SK-N-SH treated with all-trans-retinoic acid at 6 μM for 48 hours (cell line): ENCODE data around the gene UVRAG.

Experiments used
- ATAC-seq: fragments of 200-7000 bp; cut with Tn5 transposase; 3 replicates; pipeline ENCODE4 v1.9.1; 2020; ENCODE audit warnings: mild to moderate bottlenecking, moderate library complexity
- ARNTL ChIP-seq: fragments of 450-650 bp; formaldehyde crosslinking; IDR thresholded peaks from 2 replicates; pipeline ENCODE4 v1.5.0; 2020; ENCODE audit warnings: low read depth, mild to moderate bottlenecking, moderate library complexity, borderline replicate concordance
- CREB5 ChIP-seq: fragments of 250-450 bp; sonication (Bioruptor Pico); IDR thresholded peaks from 2 replicates; pipeline ENCODE4 v1.5.1; 2020; ENCODE audit warnings: low read depth, mild to moderate bottlenecking, moderate library complexity
- GLIS3 ChIP-seq: fragments of 250-450 bp; sonication (Bioruptor Pico); IDR thresholded peaks from 2 replicates; pipeline ENCODE4 v1.5.0; 2020; ENCODE audit warnings: mild to moderate bottlenecking, moderate library complexity
- ISL1 ChIP-seq: fragments of 250-450 bp; sonication (Bioruptor Pico); IDR thresholded peaks from 2 replicates; pipeline ENCODE4 v2.1.2; 2022; ENCODE audit warnings: mild to moderate bottlenecking, moderate library complexity
- OSR1 ChIP-seq: fragments of 250-450 bp; sonication (Bioruptor Pico); IDR thresholded peaks from 2 replicates; pipeline ENCODE4 v1.8.0; 2022; ENCODE audit warnings: moderate library complexity, mild to moderate bottlenecking, inconsistent platforms
- PATZ1 ChIP-seq: fragments of 250-450 bp; sonication (Bioruptor Pico); IDR thresholded peaks from 2 replicates; pipeline ENCODE4 v1.8.0; 2020; ENCODE audit warnings: mild to moderate bottlenecking, moderate library complexity, borderline replicate concordance
- POU6F1 ChIP-seq: fragments of 250-450 bp; sonication (Bioruptor Pico); IDR thresholded peaks from 2 replicates; pipeline ENCODE4 v1.8.0; 2021; ENCODE audit warnings: low read depth, mild to moderate bottlenecking, moderate library complexity, borderline replicate concordance
- PPARA ChIP-seq: fragments of 250-450 bp; sonication (Bioruptor Pico); IDR thresholded peaks from 2 replicates; pipeline ENCODE4 v1.5.0; 2020; ENCODE audit warnings: mild to moderate bottlenecking, borderline replicate concordance
- RARB ChIP-seq: fragments of 250-450 bp; sonication (Bioruptor Pico); IDR thresholded peaks from 2 replicates; pipeline ENCODE4 v1.8.0; 2021; ENCODE audit warnings: mild to moderate bottlenecking, moderate library complexity
- TCF4 ChIP-seq: fragments of 250-450 bp; sonication (Bioruptor Pico); IDR thresholded peaks from 2 replicates; pipeline ENCODE4 v1.8.0; 2021; ENCODE audit warnings: mild to moderate bottlenecking, moderate library complexity, borderline replicate concordance
- TOX ChIP-seq: fragments of 250-450 bp; sonication (Bioruptor Pico); IDR thresholded peaks from 2 replicates; pipeline ENCODE4 v1.8.0; 2021; ENCODE audit warnings: mild to moderate bottlenecking, moderate library complexity, borderline replicate concordance
- TSHZ2 ChIP-seq: fragments of 250-450 bp; sonication (Bioruptor Pico); IDR thresholded peaks from 2 replicates; pipeline ENCODE4 v1.5.0; 2020; ENCODE audit warnings: mild to moderate bottlenecking, moderate library complexity
- ZC3H10 ChIP-seq: fragments of 250-450 bp; sonication (Bioruptor Pico); IDR thresholded peaks from 2 replicates; pipeline ENCODE4 v1.5.1; 2021; ENCODE audit warnings: mild to moderate bottlenecking, moderate library complexity
- ZFP3 ChIP-seq: fragments of 250-450 bp; sonication (Bioruptor Pico); IDR thresholded peaks from 2 replicates; pipeline ENCODE4 v1.5.0; 2020; ENCODE audit warnings: mild to moderate bottlenecking, moderate library complexity
- ZFP30 ChIP-seq: fragments of 450-650 bp; formaldehyde crosslinking; IDR thresholded peaks from 2 replicates; pipeline ENCODE4 v1.5.0; 2022; ENCODE audit warnings: mild to moderate bottlenecking, moderate library complexity
- ZNF565 ChIP-seq: fragments of 450-650 bp; formaldehyde crosslinking; conservative IDR thresholded peaks from 2 replicates; pipeline ENCODE4 v1.5.0; 2020; ENCODE audit warnings: low read depth, mild to moderate bottlenecking, moderate library complexity
- ZNF70 ChIP-seq: fragments of 450-650 bp; formaldehyde crosslinking; IDR thresholded peaks from 2 replicates; pipeline ENCODE4 v1.5.0; 2020; ENCODE audit warnings: mild to moderate bottlenecking, moderate library complexity
- ZNF8 ChIP-seq: fragments of 450-650 bp; formaldehyde crosslinking; IDR thresholded peaks from 2 replicates; pipeline ENCODE4 v1.5.0; 2020; ENCODE audit warnings: mild to moderate bottlenecking, moderate library complexity

UVRAG gene

GRCh38 chr11:75869661-75870455, 54.8 kb downstream of the UVRAG start:
- TF ChIP-seq ZFP30 (CRISPR knock-in tag) (no peak), TSHZ2 (CRISPR knock-in tag) (no peak), TCF4 (CRISPR knock-in tag) (no peak), ZNF70 (CRISPR knock-in tag) (no peak), RARB (CRISPR knock-in tag) (no peak), TOX (no peak)
- no peak for ATAC-seq

- TF ChIP-seq TCF4 (CRISPR knock-in tag): no peak
- TF ChIP-seq ZNF565 (CRISPR knock-in tag): no peak
- no peak for TF ChIP-seq ISL1
- TF ChIP-seq ZFP3: no peak
- TF ChIP-seq PPARA (CRISPR knock-in tag): no peak
- no peak for TF ChIP-seq OSR1 (CRISPR knock-in tag)
- TF ChIP-seq TSHZ2 (CRISPR knock-in tag): no peak
- ATAC-seq: no peak
Measured at GRCh38 chr11:75872887-75873416, 57.9 kb downstream of the UVRAG start.

- no peak for ATAC-seq
- TF ChIP-seq ARNTL (no peak), ZFP3 (no peak), PATZ1 (no peak), OSR1 (CRISPR knock-in tag) (no peak), POU6F1 (no peak), PPARA (CRISPR knock-in tag) (no peak), TSHZ2 (CRISPR knock-in tag) (no peak), ISL1 (no peak), RARB (CRISPR knock-in tag) (no peak), TCF4 (CRISPR knock-in tag) (no peak), TOX (no peak), ZC3H10 (no peak), ZFP30 (CRISPR knock-in tag) (no peak), CREB5 (CRISPR knock-in tag) (no peak), GLIS3 (CRISPR knock-in tag) (no peak), ZNF8 (no peak)
Measured at GRCh38 chr11:75873417-75874221, 58.6 kb downstream of the UVRAG start.
